ENCODE data around the gene UVRAG. TPM values are rescaled to one million over a fixed set of nuclear protein-coding genes. Genes with fewer than 3 reads are reported as not detected.

UVRAG gene
- total and polyA plus RNA-seq, 2 donors (not counting 1 experiment from before 2014, with no cell fraction given) = 37.7 to 94.1 TPM

GRCh38 chr11:76172583-76172982 is 357.6 kb downstream of the UVRAG start:
- Histone ChIP-seq H3K4me1 (ENCODE audit: control insufficient read depth in 2 of 2, insufficient read depth in 2 of 2, low read length in 2 of 2) (no peaks in the 10 kb centered on the region), H3K9ac (ENCODE audit: low read length) (no peak overlapping the region), H3K27me3 (replicated peaks in 1 of 4; ENCODE audit: control extremely low read depth in 1 of 4, control insufficient read depth in 3 of 4, insufficient read depth in 4 of 4, low read length in 3 of 4) (no peaks in the 10 kb centered on the region), H3K9me3 (ENCODE audit: control extremely low read depth in 1 of 3, control insufficient read depth in 2 of 3, insufficient read depth in 1 of 3, low read length in 2 of 3) (no peaks in the 10 kb centered on the region), H3K27ac (ENCODE audit: low read length in 2 of 2) (no peak overlapping the region), H3K4me3 (ENCODE audit: control extremely low read depth in 1 of 5, extremely low read depth in 1 of 5, insufficient read depth in 1 of 5, low read depth in 2 of 5, low read length in 4 of 5) (no peak overlapping the region), H3K79me2 (ENCODE audit: control insufficient read depth, insufficient read depth, low read length) (no peaks in the 10 kb centered on the region), H3K36me3 (replicated peaks in 1 of 2; ENCODE audit: control extremely low read depth in 1 of 2, control insufficient read depth in 1 of 2, extremely low read depth in 1 of 2, insufficient read depth in 2 of 2, low read length in 1 of 2) (no peaks in the 10 kb centered on the region), H2AFZ (ENCODE audit: insufficient read depth, low read depth, low read length, poor library complexity, severe bottlenecking) (no peak overlapping the region), H4K20me1 (ENCODE audit: control insufficient read depth, insufficient read depth, low read length, poor library complexity, severe bottlenecking) (no peaks in the 10 kb centered on the region), H3K4me2 (replicated peaks; ENCODE audit: low read depth, low read length, poor library complexity, severe bottlenecking) (no peak overlapping the region)
- no peak for DNase-seq
- Mint-ChIP-seq H3K27me3 (peaks cover 6% of the 10 kb centered on the region), H3K4me1 (no peaks in the 10 kb centered on the region), H3K27ac (no peak overlapping the region), H3K9me3 (ENCODE audit: insufficient read depth) (no peaks in the 10 kb centered on the region), H3K4me3 (no peak overlapping the region)
- TF ChIP-seq, protein P1, sequence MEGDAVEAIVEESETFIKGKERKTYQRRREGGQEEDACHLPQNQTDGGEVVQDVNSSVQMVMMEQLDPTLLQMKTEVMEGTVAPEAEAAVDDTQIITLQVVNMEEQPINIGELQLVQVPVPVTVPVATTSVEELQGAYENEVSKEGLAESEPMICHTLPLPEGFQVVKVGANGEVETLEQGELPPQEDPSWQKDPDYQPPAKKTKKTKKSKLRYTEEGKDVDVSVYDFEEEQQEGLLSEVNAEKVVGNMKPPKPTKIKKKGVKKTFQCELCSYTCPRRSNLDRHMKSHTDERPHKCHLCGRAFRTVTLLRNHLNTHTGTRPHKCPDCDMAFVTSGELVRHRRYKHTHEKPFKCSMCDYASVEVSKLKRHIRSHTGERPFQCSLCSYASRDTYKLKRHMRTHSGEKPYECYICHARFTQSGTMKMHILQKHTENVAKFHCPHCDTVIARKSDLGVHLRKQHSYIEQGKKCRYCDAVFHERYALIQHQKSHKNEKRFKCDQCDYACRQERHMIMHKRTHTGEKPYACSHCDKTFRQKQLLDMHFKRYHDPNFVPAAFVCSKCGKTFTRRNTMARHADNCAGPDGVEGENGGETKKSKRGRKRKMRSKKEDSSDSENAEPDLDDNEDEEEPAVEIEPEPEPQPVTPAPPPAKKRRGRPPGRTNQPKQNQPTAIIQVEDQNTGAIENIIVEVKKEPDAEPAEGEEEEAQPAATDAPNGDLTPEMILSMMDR (IDR thresholded peaks at IDR 0.05) = no peak
- no peak for TF ChIP-seq EZH2 (IDR thresholded peaks at IDR 0.05; ENCODE audit: borderline replicate concordance, insufficient read depth, low read depth, low read length, poor library complexity, severe bottlenecking)
- intact Hi-C loops (cut with micrococcal nuclease) = no loop called here
- ChIA-PET POLR2A (no interaction called here), CTCF (no interaction called here)
- WGBS (ENCODE audit: insufficient coverage) = 90% methylated on average over 12 of the region's 13 CpGs
- ATAC-seq (ENCODE audit: low read depth) = no peak

DNA sequence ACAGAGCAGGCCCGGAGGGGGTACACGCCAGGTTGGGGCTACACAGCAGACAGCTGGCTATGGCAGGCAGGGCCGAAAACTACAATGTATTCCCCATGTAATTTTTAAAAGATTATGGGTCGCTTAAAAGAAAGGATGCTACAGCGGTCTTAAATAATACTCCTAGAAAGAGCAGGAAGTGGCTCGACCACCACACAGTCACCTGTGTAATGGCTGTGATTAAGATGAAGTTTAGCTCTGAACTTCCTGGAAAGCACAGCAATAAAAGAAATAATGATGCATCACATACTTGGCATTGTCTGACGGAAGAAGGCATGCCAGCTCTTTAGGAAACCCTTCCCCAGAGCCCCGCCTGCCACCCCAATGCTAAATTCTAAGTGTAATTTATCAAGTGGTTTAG is 358.7 kb downstream of the UVRAG start:
- Mint-ChIP-seq H3K27ac (no peak overlapping the region), H3K9me3 (ENCODE audit: insufficient read depth) (no peaks in the 10 kb centered on the region), H3K4me3 (no peak overlapping the region), H3K27me3 (peaks cover under 1% of the 10 kb centered on the region), H3K4me1 (no peaks in the 10 kb centered on the region)
- WGBS (ENCODE audit: insufficient coverage) = 74% methylated on average over 3 of the region's 8 CpGs
- Histone ChIP-seq H3K27ac (ENCODE audit: low read length in 2 of 2) (no peak overlapping the region), H4K20me1 (ENCODE audit: control insufficient read depth, insufficient read depth, low read length, poor library complexity, severe bottlenecking) (no peaks in the 10 kb centered on the region), H2AFZ (ENCODE audit: insufficient read depth, low read depth, low read length, poor library complexity, severe bottlenecking) (no peak overlapping the region), H3K9me3 (ENCODE audit: control extremely low read depth in 1 of 3, control insufficient read depth in 2 of 3, insufficient read depth in 1 of 3, low read length in 2 of 3) (no peaks in the 10 kb centered on the region), H3K9ac (ENCODE audit: low read length) (no peak overlapping the region), H3K4me2 (replicated peaks; ENCODE audit: low read depth, low read length, poor library complexity, severe bottlenecking) (no peak overlapping the region), H3K27me3 (replicated peaks in 1 of 4; ENCODE audit: control extremely low read depth in 1 of 4, control insufficient read depth in 3 of 4, insufficient read depth in 4 of 4, low read length in 3 of 4) (no peaks in the 10 kb centered on the region), H3K79me2 (ENCODE audit: control insufficient read depth, insufficient read depth, low read length) (no peaks in the 10 kb centered on the region), H3K4me1 (ENCODE audit: control insufficient read depth in 2 of 2, insufficient read depth in 2 of 2, low read length in 2 of 2) (no peaks in the 10 kb centered on the region), H3K36me3 (replicated peaks in 1 of 2; ENCODE audit: control extremely low read depth in 1 of 2, control insufficient read depth in 1 of 2, extremely low read depth in 1 of 2, insufficient read depth in 2 of 2, low read length in 1 of 2) (no peaks in the 10 kb centered on the region), H3K4me3 (ENCODE audit: control extremely low read depth in 1 of 5, extremely low read depth in 1 of 5, insufficient read depth in 1 of 5, low read depth in 2 of 5, low read length in 4 of 5) (no peak overlapping the region)
- intact Hi-C loops (cut with micrococcal nuclease) = no loop called here
- TF ChIP-seq, protein P1 (IDR thresholded peaks at IDR 0.05) = no peak
- no peak for TF ChIP-seq EZH2 (IDR thresholded peaks at IDR 0.05; ENCODE audit: borderline replicate concordance, insufficient read depth, low read depth, low read length, poor library complexity, severe bottlenecking)
- ATAC-seq (ENCODE audit: low read depth) (no peak), DNase-seq (no peak)
- POLR2A ChIA-PET = no interaction called here
- CTCF ChIA-PET = no interaction called here
